Endodermal cell (in vitro differentiated cells): ENCODE data around the gene CPLX4. TPM values are rescaled to one million over a fixed set of nuclear protein-coding genes. Genes with fewer than 3 reads are reported as not detected.

Source experiments
- DNase-seq: peaks from one replicate; pipeline ENCODE4 v3.0.0-alpha.2; 2017
- H3K27ac ChIP-seq: 2 replicates; pipeline ENCODE4 v1.5.1; 2013; ENCODE audit warnings: mild to moderate bottlenecking, low read depth, low read length, moderate library complexity
- H3K27me3 ChIP-seq: 2 replicates; pipeline ENCODE4 v1.6.1; 2013; ENCODE audit warnings: mild to moderate bottlenecking, low read length, moderate library complexity; ENCODE audit not compliant: insufficient read depth, control insufficient read depth, poor library complexity, severe bottlenecking
- H3K36me3 ChIP-seq: 2 replicates; pipeline ENCODE4 v1.7.0; 2013; ENCODE audit warnings: mild to moderate bottlenecking, low read length, moderate library complexity; ENCODE audit not compliant: control insufficient read depth, insufficient read depth
- H3K4me1 ChIP-seq: one replicate; pipeline ENCODE4 v1.7.0; 2013; ENCODE audit warnings: low read length; ENCODE audit not compliant: control insufficient read depth, insufficient read depth
- H3K4me3 ChIP-seq: 2 replicates; pipeline ENCODE4 v1.5.1; 2013; ENCODE audit warnings: mild to moderate bottlenecking, low read length, moderate library complexity
- H3K9ac ChIP-seq: 2 replicates; pipeline ENCODE4 v1.6.1; 2013; ENCODE audit warnings: mild to moderate bottlenecking, low read length, moderate library complexity; ENCODE audit not compliant: poor library complexity, severe bottlenecking; ENCODE audit errors: extremely low read depth
- H3K9me3 ChIP-seq: 2 replicates; pipeline ENCODE4 v1.6.1; 2013; ENCODE audit warnings: mild to moderate bottlenecking, low read length, moderate library complexity; ENCODE audit not compliant: control insufficient read depth
- H3K27ac Mint-ChIP-seq: 2 replicates; pipeline ENCODE4 v1.8.0; 2020; ENCODE audit warnings: mixed read lengths
- H3K27me3 Mint-ChIP-seq: 2 replicates; pipeline ENCODE4 v1.8.0; 2021; ENCODE audit warnings: mild to moderate bottlenecking, mixed read lengths; ENCODE audit not compliant: insufficient read depth
- H3K36me3 Mint-ChIP-seq: 2 replicates; pipeline ENCODE4 v1.8.0; 2020; ENCODE audit warnings: low read depth, mixed read lengths
- H3K4me1 Mint-ChIP-seq: 2 replicates; pipeline ENCODE4 v1.8.0; 2020; ENCODE audit warnings: mixed read lengths
- H3K4me3 Mint-ChIP-seq: 2 replicates; pipeline ENCODE4 v1.8.0; 2020; ENCODE audit warnings: mild to moderate bottlenecking, moderate library complexity, mixed read lengths
- H3K9me3 Mint-ChIP-seq: 2 replicates; pipeline ENCODE4 v1.8.0; 2020; ENCODE audit warnings: mild to moderate bottlenecking, mixed read lengths
- WGBS, 2 experiments: methylation state at CpG; one replicate each; pipeline versions ENCODE4 v1.1.5 to v1.1.7; 2013; ENCODE audit warnings: missing lambda C conversion rate in 2 of 2, mixed read lengths in 1 of 2; ENCODE audit not compliant: insufficient coverage in 1 of 2, insufficient read length in 1 of 2; 5-methylcytosine and 5-hydroxymethylcytosine counted together
- total RNA-seq, 2 donors: library from RNA; stranded (reverse); fragmentation: NEBNext Ultra II Directional in 1 of 2; extraction: Animal tissue kit (Norgen Biotek cat#: 25700) in 1 of 2; gene quantifications; 2 replicates in 1 of 2; 3 replicates in 1 of 2; pipeline ENCODE4 v1.2.1, GENCODE V29; 2021
- TF ChIP-seq, protein P1 (sequence below): fragments of 200-600 bp; sonication (generic); conservative IDR thresholded peaks from 2 replicates; pipeline ENCODE4 v1.5.0; 2021; ENCODE audit warnings: antibody characterized with exemption, mild to moderate bottlenecking

Gene CPLX4
- total RNA-seq, 2 donors from 2014 or later = not detected

DNA sequence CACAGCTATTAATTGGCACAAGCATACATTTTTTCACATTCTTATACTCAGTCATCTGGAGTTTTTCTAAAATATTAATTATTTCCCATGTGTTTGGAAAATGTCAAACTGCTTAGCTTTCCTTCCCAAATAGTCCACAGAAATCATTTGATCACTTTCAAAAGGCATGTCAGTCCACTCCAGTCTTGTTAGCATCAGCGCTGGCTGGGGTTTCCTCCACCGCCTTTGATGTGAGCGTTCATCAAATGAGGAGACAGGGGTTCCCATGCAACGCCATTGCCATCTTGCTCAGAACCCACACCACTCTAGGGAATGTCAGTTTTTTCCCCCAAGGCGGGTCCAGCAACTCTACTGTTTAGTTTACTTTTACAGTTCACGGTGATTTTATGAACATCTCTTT, 32.1 kb downstream of the CPLX4 start:
- Histone ChIP-seq H3K4me1 (no peaks in the 10 kb centered on the region), H3K9me3 (no peaks in the 10 kb centered on the region), H3K27ac (no peak overlapping the region), H3K36me3 (no peaks in the 10 kb centered on the region), H3K9ac (no peak overlapping the region), H3K27me3 (peaks cover 29% of the 10 kb centered on the region), H3K4me3 (no peak overlapping the region)
- WGBS, 2 experiments = 86 to 91% methylated on average over 6 of the region's 6 CpGs
- Mint-ChIP-seq H3K9me3 (no peaks in the 10 kb centered on the region), H3K27me3 (peaks cover 64% of the 10 kb centered on the region), H3K4me1 (no peaks in the 10 kb centered on the region), H3K4me3 (no peak overlapping the region), H3K27ac (no peak overlapping the region), H3K36me3 (no peaks in the 10 kb centered on the region)
- DNase-seq = no peak
- TF ChIP-seq, protein P1, sequence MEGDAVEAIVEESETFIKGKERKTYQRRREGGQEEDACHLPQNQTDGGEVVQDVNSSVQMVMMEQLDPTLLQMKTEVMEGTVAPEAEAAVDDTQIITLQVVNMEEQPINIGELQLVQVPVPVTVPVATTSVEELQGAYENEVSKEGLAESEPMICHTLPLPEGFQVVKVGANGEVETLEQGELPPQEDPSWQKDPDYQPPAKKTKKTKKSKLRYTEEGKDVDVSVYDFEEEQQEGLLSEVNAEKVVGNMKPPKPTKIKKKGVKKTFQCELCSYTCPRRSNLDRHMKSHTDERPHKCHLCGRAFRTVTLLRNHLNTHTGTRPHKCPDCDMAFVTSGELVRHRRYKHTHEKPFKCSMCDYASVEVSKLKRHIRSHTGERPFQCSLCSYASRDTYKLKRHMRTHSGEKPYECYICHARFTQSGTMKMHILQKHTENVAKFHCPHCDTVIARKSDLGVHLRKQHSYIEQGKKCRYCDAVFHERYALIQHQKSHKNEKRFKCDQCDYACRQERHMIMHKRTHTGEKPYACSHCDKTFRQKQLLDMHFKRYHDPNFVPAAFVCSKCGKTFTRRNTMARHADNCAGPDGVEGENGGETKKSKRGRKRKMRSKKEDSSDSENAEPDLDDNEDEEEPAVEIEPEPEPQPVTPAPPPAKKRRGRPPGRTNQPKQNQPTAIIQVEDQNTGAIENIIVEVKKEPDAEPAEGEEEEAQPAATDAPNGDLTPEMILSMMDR = no peak

DNA sequence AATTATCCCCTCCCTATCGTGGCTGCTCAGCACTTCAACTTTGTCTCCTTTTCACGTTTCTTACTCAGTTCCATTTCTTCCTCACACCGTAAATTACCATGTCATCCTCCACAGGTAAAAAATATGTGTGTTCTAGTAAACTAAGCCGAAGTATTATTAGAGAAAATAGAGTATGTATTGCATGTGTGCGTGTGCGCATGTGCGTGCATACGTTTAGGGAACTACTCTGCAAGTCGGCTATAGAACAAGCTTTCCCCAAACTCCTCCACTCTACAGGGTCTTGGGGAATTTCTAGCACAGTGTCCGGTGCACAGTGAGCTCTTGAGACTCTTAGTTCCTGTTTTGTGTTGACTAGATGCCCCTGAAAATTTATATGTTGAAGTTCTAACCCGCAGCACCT, 36.1 kb downstream of the CPLX4 start:
- H3K27ac ChIP-seq = no peak overlapping the region
- H3K27ac Mint-ChIP-seq = no peak overlapping the region
- 88 to 91% methylated on average over 8 to 10 of the region's 11 CpGs for whole genome bisulfite sequencing, 2 experiments
- no peaks in the 10 kb centered on the region for H3K4me1 Mint-ChIP-seq
- H3K27me3 Mint-ChIP-seq = peaks cover 94% of the 10 kb centered on the region
- no peak overlapping the region for H3K9ac ChIP-seq
- TF ChIP-seq, protein P1 = no peak
- no peak for DNase-seq
- no peaks in the 10 kb centered on the region for H3K9me3 Mint-ChIP-seq
- no peaks in the 10 kb centered on the region for H3K4me1 ChIP-seq
- H3K9me3 ChIP-seq = no peaks in the 10 kb centered on the region
- no peak overlapping the region for H3K4me3 ChIP-seq
- H3K36me3 ChIP-seq = no peaks in the 10 kb centered on the region
- H3K36me3 Mint-ChIP-seq = no peaks in the 10 kb centered on the region
- H3K27me3 ChIP-seq = peaks cover 69% of the 10 kb centered on the region
- H3K4me3 Mint-ChIP-seq = no peak overlapping the region

DNA sequence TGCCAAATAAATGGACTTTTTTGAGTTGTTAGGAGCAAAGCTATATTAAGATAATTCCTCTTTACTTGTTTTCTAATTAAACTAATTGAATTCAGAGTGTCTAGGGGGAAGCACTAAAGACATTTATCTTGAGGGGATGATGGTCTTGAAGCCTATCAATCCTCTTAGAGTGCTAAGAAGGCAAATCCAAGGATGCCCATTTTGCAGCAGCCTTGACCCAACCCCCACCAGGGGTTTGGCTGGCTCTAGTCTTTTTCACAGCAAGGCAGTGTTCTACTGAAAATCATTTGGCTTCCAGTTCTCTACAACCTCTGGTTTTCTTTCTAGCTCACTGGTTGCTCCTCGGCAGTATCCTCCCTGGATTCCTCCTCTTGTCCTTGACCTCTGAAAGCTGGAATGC, 38.7 kb downstream of the CPLX4 start:
- H3K36me3 ChIP-seq = no peaks in the 10 kb centered on the region
- no peak overlapping the region for H3K27ac ChIP-seq
- Mint-ChIP-seq H3K4me3 (no peak overlapping the region), H3K9me3 (no peaks in the 10 kb centered on the region), H3K36me3 (no peaks in the 10 kb centered on the region), H3K27ac (no peak overlapping the region), H3K4me1 (peaks cover 5% of the 10 kb centered on the region), H3K27me3 (peaks cover 97% of the 10 kb centered on the region)
- TF ChIP-seq, protein P1 = no peak
- DNase-seq = no peak
- H3K9ac ChIP-seq = no peak overlapping the region
- H3K27me3 ChIP-seq = peaks cover 95% of the 10 kb centered on the region
- no peak overlapping the region for H3K4me3 ChIP-seq
- no peaks in the 10 kb centered on the region for H3K9me3 ChIP-seq
- 72 to 92% methylated on average over 1 of the region's 1 CpG for WGBS, 2 experiments
- H3K4me1 ChIP-seq = peaks cover 4% of the 10 kb centered on the region
